Sigmoid colon (tissue), 7 donors: ENCODE measurements around the gene SGCD. TPM values are rescaled to one million over a fixed set of nuclear protein-coding genes. Genes with fewer than 3 reads are reported as not detected.

Source experiments
- DNase-seq: peaks from one replicate; pipeline ENCODE4 v3.0.0-alpha.2; 2019
- H3K27ac ChIP-seq, 4 donors: fragments of 200-600 bp; sonication (generic); one replicate each; pipeline ENCODE4 v1.5.1; 2016 to 2019; ENCODE audit warnings: mild to moderate bottlenecking in 1 of 4
- H3K27me3 ChIP-seq, 3 donors: fragments of 200-600 bp; sonication (generic); one replicate each; pipeline ENCODE4 v1.5.1; 2019; ENCODE audit warnings: mild to moderate bottlenecking in 1 of 3
- H3K36me3 ChIP-seq, 4 donors: fragments of 200-600 bp; sonication (generic); one replicate each; pipeline ENCODE4 v1.5.1; 2016 to 2019
- H3K4me1 ChIP-seq, 4 donors: fragments of 200-600 bp; sonication (generic); one replicate each; pipeline ENCODE4 v1.5.1; 2017 to 2019
- H3K4me3 ChIP-seq, 4 donors: fragments of 200-600 bp; sonication (generic); one replicate each; pipeline ENCODE4 v1.5.1; 2017 to 2019; ENCODE audit warnings: mild to moderate bottlenecking in 2 of 4, moderate library complexity in 1 of 4
- H3K9me3 ChIP-seq, 4 donors: fragments of 200-600 bp in 3 of 4; sonication (generic) in 3 of 4; one replicate each; pipeline versions ENCODE4 v1.5.1 to v1.6.1; 2013 to 2019
- CTCF ChIP-seq, 4 experiments: fragments of 450-650 bp in 3 of 4; fragments of 200-600 bp in 1 of 4; IDR thresholded peaks; one replicate each; pipeline ENCODE4 v1.5.1; 2016 to 2019; ENCODE audit warnings: antibody characterized with exemption in 4 of 4, mild to moderate bottlenecking in 3 of 4, moderate library complexity in 2 of 4
- EP300 ChIP-seq, 4 donors: sonication (generic); formaldehyde crosslinking; IDR thresholded peaks; one replicate each; pipeline ENCODE4 v1.6.1; 2017; ENCODE audit warnings: antibody characterized with exemption in 4 of 4
- POLR2A ChIP-seq, 2 donors: fragments of 450-650 bp; IDR thresholded peaks; one replicate each; pipeline ENCODE4 v1.6.1; 2016; ENCODE audit warnings: antibody characterized with exemption in 2 of 2, mild to moderate bottlenecking in 2 of 2, moderate library complexity in 2 of 2
- POLR2AphosphoS5 ChIP-seq, 4 donors: sonication (generic); formaldehyde crosslinking; IDR thresholded peaks; one replicate each; pipeline ENCODE4 v1.6.1; 2017; ENCODE audit warnings: antibody characterized with exemption in 4 of 4
- WGBS, 2 donors: extraction: QIAGEN DNeasy Blood & Tissue Kit; methylation state at CpG; one replicate each; pipeline ENCODE4 v1.1.7; 2013; 5-methylcytosine and 5-hydroxymethylcytosine counted together
- intact Hi-C: fragments of 100-400 bp; cut with DNase I; formaldehyde crosslinking; loops from one replicate; pipeline ENCODE4 v1.15.1; 2023
- polyA plus RNA-seq, 3 donors: library from polyadenylated mRNA; stranded (reverse); fragments of 200-250 nt; gene quantifications; one replicate each; pipeline ENCODE4 v1.2.3, GENCODE V29; 2013
- total RNA-seq, 4 donors: library from RNA; depleted of rRNA; stranded (reverse); fragments of >200 nt; gene quantifications; one replicate each; pipeline ENCODE4 v1.1.0, GENCODE V29; 2016
- donor health status: healthy with polysubstance abuse.
- donor health status: Bipolar disorder and iron deficiency.
- donor health status: healthy.

The SGCD gene
- total and polyA plus RNA-seq, 7 donors = under 0.01 to 34.3 (median 8.2) TPM

DNA sequence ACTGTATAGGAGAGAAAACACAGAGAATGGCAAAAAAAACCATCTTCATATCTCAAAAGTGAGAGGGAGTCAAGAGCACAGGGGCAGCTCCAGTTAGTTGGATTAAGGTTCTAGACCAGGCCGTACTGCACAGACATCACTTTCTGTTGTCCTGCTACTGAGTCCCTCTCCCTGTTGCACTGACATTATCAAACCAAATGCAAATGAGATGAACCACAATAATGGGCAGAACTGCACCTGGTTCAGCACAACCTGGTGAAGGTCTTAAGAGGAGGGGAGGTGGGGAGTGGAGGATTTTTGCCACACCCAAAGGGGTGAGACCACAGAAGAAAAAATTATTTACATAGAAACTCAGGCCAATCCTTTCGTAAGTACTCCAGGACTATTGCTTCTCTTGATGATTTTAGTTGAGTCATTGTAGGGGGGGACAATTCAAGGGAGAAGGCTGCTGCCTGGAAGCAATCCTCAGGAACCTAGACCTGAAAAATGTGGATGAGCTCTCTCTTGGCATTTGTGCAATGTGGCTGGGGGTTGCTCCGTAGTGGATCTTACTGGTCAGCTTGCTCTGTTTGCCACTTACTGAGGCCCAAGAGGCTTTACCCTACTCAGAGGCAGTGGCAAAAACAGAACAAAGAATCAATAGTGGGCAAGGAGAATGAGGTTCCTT lies 428.6 kb downstream of the SGCD start:
- Histone ChIP-seq H3K27ac (no peak overlapping the region), H3K4me1 (no peaks in the 10 kb centered on the region), H3K27me3 (no peaks in the 10 kb centered on the region), H3K4me3 (no peak overlapping the region), H3K9me3 (no peaks in the 10 kb centered on the region), H3K36me3 (peaks cover 0 to 8% (median 2%) of the 10 kb centered on the region in 4 donors)
- intact Hi-C loops = no loop called here
- TF ChIP-seq POLR2AphosphoS5 (IDR thresholded peaks at IDR 0.05) (no peak), POLR2A (IDR thresholded peaks at IDR 0.05) (no peak), EP300 (IDR thresholded peaks at IDR 0.05) (no peak), CTCF (IDR thresholded peaks at IDR 0.05) (no peak)
- no peak for DNase-seq
- 89 to 91% methylated on average over 3 of the region's 3 CpGs for WGBS, 2 donors

GRCh38 chr5:156758011-156758791 lies 431.2 kb downstream of the SGCD start:
- WGBS, 2 donors = 19 to 70% methylated on average over 2 of the region's 2 CpGs

DNA sequence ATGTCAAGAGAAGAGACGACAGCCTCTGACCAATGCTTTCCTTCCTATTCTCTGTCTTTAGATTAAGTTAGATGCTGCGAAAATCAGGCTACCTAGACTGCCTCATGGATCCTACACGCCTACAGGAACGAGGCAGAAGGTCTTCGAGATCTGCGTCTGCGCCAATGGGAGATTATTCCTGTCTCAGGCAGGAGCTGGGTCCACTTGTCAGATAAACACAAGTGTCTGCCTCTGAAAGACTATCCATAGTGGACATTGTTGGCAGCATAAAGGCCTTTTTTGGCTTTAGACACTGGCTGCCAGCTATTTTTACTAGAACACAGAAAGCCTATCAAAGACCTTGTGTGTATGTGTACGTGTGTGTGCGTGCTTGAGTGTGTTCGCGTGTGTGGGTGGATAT lies 432.2 kb downstream of the SGCD start:
- Histone ChIP-seq H3K27me3 (no peaks in the 10 kb centered on the region), H3K4me3 (no peak overlapping the region), H3K9me3 (no peaks in the 10 kb centered on the region), H3K27ac (no peak overlapping the region), H3K36me3 (peaks cover 0 to 8% (median 2%) of the 10 kb centered on the region in 4 donors), H3K4me1 (no peaks in the 10 kb centered on the region)
- no peak for DNase-seq
- TF ChIP-seq POLR2AphosphoS5 (IDR thresholded peaks at IDR 0.05) = no peak
- TF ChIP-seq CTCF (IDR thresholded peaks at IDR 0.05) = no peak
- no peak for TF ChIP-seq EP300 (IDR thresholded peaks at IDR 0.05)
- intact Hi-C loops = no loop called here
- 92 to 93% methylated on average over 11 of the region's 11 CpGs for WGBS, 2 donors

More at GRCh38 chr5:156758011-156758791, 431.2 kb downstream of the SGCD start:
- Histone ChIP-seq H3K27ac (no peak overlapping the region), H3K4me3 (no peak overlapping the region), H3K4me1 (no peaks in the 10 kb centered on the region), H3K27me3 (no peaks in the 10 kb centered on the region), H3K36me3 (peaks cover 0 to 8% (median 2%) of the 10 kb centered on the region in 4 donors), H3K9me3 (no peaks in the 10 kb centered on the region)
- no peak for DNase-seq
- TF ChIP-seq POLR2AphosphoS5 (IDR thresholded peaks at IDR 0.05) (no peak), CTCF (IDR thresholded peaks at IDR 0.05) (no peak), POLR2A (IDR thresholded peaks at IDR 0.05) (no peak), EP300 (IDR thresholded peaks at IDR 0.05) (no peak)
- intact Hi-C loops = no loop called here

DNA sequence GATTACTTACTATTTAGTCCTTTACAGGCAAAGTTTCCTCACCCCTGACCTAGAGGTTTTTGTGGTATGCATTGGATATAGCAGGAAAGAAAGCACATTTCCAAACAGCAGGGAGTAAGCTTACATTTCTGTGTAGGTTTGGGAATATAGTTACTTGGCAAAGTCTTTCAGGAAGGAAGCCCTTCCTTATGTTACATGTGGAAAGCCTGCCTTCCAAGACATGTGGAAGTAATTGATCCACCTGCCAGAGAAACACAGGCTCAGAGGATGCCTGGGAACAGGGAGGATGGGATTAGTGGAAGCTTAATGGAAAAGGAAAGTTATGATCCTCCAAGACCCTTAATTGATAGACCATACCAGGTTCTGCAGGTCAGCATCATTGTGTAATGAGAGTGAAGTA lies 435.8 kb downstream of the SGCD start:
- Histone ChIP-seq H3K27me3 (no peaks in the 10 kb centered on the region), H3K4me1 (no peaks in the 10 kb centered on the region), H3K4me3 (no peak overlapping the region), H3K27ac (no peak overlapping the region), H3K36me3 (peaks cover 0 to 8% (median 2%) of the 10 kb centered on the region in 4 donors), H3K9me3 (no peaks in the 10 kb centered on the region)
- no peak for TF ChIP-seq EP300 (IDR thresholded peaks at IDR 0.05)
- no peak for TF ChIP-seq CTCF (IDR thresholded peaks at IDR 0.05)
- TF ChIP-seq POLR2AphosphoS5 (IDR thresholded peaks at IDR 0.05) = no peak
- no peak for TF ChIP-seq POLR2A (IDR thresholded peaks at IDR 0.05)
- intact Hi-C loops = no loop called here
- DNase-seq = no peak
